ENCODE results near the gene CCDC27.
A peak's percentile ranks its signal among the peaks of the same experiment; 100 is the strongest.

CCDC27 gene

GRCh38 chr1:3721955-3722465 lies 30.2 kb upstream of the CCDC27 start:
- no peak for DNase-seq

- DNase-seq, result no peak
Observed at GRCh38 chr1:3722846-3723245, 29.4 kb upstream of the CCDC27 start.

GRCh38 chr1:3724416-3725030 lies 27.7 kb upstream of the CCDC27 start:
- DNase-seq, result peak; percentile 82

- DNase-seq, result no peak
Observed at GRCh38 chr1:3725366-3725765, 26.9 kb upstream of the CCDC27 start.

GRCh38 chr1:3727042-3727824 lies 25.0 kb upstream of the CCDC27 start:
- peak; percentile 15 for DNase-seq

GRCh38 chr1:3727825-3728776 lies 24.1 kb upstream of the CCDC27 start:
- DNase-seq, result no peak

GRCh38 chr1:3729594-3730542 lies 22.4 kb upstream of the CCDC27 start:
- DNase-seq, result no peak

GRCh38 chr1:3730543-3731247 lies 21.6 kb upstream of the CCDC27 start:
- DNase-seq, result no peak

GRCh38 chr1:3731583-3732433 lies 20.4 kb upstream of the CCDC27 start:
- DNase-seq, result no peak

GRCh38 chr1:3732434-3733093 lies 19.7 kb upstream of the CCDC27 start:
- no peak for DNase-seq

- no peak for DNase-seq
Observed at GRCh38 chr1:3733094-3733882, 19.0 kb upstream of the CCDC27 start.

GRCh38 chr1:3733883-3734589 lies 18.2 kb upstream of the CCDC27 start:
- no peak for DNase-seq

GRCh38 chr1:3734602-3735001 lies 17.6 kb upstream of the CCDC27 start:
- DNase-seq, result no peak

- no peak for DNase-seq
Observed at GRCh38 chr1:3735027-3735681, 17.1 kb upstream of the CCDC27 start.

- DNase-seq, result no peak
Observed at GRCh38 chr1:3735688-3736087, 16.6 kb upstream of the CCDC27 start.

- DNase-seq, result no peak
Observed at GRCh38 chr1:3736131-3736561, 16.1 kb upstream of the CCDC27 start.

- no peak for DNase-seq
Observed at GRCh38 chr1:3736708-3737107, 15.5 kb upstream of the CCDC27 start.

- no peak for DNase-seq
Observed at GRCh38 chr1:3738943-3739342, 13.3 kb upstream of the CCDC27 start.

Measured in OCI-M1 (cell line).